Activated T-cell treated with anti-CD3 and anti-CD28 coated beads, Interleukin-2, amount 50 U/mL, for 48 hours (primary cell): ENCODE data around the gene RGS3.
"Not testable (repeated sequence)": the region's sequence is repeated elsewhere in the genome, so short reads cannot be mapped to it uniquely, and the experiment has no call there.

Source experiments
- DNase-seq, 2 experiments: peaks; one replicate each; pipeline ENCODE4 v3.0.0-alpha.2; 2020

RGS3 gene

DNA sequence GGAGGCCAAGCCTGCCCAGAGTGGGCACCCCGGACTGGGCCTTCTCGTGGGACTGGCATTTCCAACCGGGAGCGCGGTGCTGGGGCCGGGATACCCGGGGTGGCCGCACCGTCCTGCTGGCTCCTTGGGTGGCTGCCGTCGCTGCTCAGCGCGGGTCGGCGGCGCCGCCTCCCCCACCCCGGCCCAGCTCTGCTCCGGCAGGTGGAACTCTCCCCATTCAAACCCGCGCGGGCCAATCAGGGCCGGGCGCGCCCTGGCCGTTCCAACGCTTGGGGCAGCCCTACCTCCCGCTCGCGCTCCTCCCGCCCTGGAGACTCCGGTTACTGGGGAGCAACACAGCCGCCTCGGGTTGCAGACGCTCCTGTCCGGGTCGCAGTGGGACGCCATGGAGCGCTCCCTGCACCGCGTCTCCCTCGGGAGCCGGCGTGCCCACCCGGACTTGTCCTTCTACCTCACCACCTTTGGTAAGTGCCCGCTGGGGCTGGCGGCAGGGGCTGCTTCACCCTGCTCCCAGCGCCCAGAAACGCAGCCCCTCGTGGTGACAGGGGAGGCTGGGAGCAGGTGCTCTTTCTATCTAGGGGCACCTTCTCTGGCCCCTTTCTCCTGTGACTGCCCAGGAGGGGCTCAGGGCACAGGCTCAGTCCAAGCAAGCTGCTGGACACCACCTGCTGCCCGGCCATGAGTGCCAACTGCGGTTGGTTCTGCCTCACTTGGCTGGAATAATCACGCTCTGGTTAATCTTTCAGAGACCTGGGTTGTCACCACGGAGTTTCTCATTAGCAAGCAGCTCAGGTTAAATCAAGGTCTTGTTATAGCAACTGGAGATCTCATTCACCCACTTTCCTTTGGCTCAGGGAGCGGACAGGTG lies at the start of gene RGS3:
Gene RGS3 (plus strand): TSS at position 310 of the 868 bp plus-strand sequence. CDS start 76 bp downstream, at position 386.
- DNase-seq: no peak

DNA sequence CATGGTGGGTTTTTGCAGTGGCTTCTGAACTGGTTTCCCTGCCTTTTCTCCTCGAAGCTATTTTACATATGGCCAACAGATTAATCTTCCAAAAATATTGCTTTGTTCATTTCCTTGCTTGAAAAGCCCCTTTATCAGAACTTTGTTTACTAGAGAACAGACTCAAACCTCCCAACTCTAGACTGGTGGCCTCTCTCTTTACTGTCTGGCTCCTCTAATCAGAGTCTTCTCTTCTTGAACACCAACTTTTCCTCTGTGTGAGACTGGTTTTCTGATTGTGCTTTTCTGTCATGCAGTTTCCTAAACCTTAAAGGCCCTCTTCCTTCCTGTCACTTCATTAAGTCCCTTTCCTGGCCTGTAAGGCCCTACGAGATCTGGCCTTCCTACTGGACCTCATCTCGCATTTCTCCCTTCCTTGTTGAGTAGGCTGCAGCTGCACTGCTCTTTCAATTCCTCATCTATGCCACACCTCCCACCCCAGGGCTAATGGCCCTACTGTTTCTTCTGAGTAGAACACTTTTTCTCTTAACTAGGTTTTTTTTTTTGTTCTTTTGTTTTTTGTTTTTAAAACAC lies 47.3 kb upstream of the RGS3 start:
- DNase-seq: no peak

DNA sequence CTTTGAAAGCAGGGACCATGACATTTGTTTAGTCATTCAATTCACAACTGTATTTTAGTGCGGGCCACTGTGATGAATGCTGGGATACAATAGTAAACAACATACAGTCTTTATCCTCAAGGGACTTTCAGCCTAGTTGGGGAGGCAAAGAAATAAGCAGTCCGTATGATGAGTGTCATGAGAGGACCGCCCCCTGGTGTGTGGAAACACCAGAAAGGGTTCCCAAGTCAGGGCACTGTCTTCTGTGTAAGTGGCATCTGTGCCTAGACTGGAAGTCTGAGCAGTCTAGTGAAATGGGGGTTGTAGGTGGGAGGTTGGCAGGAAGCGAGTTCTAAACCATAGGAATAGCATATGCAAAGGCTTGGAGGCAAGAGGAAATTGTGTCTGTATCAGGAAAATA lies 46.2 kb upstream of the RGS3 start:
- DNase-seq: no peak

DNA sequence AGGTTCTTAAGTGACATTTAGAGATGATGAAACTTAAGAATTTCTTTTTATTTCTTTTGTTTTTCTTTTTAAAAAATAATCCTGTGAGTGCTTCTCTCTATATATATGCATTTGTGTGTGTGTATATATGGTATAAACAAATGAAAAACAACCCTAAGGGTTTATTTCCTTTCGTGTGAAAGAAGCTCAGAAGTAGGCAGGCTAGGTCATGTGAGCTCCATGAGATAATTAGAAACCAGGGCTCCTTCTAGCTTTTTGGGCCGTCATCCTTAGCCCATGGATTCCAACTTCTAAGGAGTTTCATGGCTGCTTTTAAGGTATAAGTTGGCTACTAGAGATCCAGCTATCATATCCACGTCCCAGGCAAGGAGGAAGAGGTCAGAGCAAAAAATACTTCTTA lies 41.8 kb upstream of the RGS3 start:
- no peak for DNase-seq

DNA sequence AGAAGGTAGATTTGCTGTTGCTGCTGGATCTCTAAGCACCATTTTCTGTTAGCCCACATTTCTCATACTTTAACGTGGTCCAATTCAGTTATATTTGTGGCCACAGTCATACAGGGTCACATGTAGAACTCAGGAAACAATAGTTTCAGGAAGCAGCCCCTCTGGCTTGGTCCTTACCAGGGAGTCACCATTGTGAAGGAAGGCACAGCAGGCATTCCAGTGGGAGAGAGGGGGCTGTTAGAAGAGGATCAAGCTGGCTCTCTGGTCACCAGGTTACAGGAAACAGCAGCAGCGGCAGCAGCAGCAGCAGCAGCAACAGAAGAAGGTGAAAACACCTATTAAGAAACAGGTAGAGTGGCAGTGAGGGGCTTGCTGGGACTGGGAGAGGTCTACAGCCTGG lies 38.5 kb upstream of the RGS3 start:
- no peak for DNase-seq

DNA sequence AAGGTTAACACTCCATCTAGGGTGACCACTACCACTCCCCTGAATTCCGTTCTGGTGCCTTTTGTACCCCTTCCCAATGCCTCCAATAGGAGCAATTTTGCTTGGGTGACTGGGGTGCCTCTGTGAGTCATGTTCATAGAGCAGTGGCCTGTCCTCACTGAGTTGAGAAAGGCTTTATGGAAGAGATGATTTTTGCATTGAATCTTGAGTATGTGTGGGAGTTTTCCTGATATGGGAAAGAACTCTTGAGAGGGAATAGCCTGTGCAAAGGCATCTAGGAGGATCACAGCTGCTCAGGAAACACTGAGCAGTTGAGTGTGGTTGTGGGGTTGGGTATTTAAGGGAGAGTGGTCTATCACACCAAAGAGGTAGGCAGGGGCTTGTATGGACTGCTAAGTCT lies 36.8 kb upstream of the RGS3 start:
- no peak for DNase-seq

DNA sequence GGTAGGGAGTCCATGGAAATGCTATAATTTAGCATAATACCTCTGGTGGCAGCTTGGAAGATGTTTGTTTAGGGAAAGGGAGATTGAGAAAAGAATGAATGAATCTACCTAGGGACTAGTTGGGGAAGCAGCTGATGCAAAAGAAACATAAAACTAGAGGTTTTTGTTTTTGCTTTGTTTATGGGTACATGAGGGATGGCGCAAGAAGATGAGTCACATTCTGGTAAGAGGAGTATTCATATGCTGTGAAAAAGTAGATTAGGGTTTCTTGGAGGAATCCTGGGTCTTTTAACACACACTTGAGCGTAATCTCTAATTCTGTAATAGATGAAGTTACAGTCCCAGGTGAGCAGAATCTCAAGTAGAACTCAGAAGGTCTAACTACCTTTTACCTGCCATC lies 35.9 kb upstream of the RGS3 start:
- DNase-seq: no peak

DNA sequence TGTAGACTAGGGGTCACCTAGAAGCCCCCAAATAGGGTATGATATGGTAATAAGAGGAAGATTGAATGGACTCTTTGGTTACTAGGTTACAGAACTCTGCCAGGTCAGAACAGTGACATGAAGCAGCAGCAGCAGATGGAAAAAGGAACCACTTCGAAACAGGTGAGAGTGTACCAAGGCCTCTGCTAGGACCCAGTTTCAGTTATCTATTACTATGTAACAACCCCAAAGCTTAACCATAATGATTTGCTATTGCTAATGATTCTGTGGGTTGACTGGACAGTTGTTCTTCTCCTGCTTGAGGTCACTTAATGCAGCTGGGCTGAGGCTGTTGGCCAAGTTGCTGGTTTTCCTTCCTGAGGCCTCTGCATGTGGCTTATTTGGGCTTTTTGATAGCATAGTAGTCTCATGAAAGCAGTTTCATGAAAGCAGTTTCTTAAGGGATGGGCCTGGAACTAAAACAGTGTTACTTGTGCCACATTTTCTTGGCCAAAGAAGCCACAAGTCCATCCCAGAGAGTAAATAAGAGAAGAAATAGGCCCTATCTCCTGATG lies 35.4 kb upstream of the RGS3 start:
- DNase-seq: no peak

DNA sequence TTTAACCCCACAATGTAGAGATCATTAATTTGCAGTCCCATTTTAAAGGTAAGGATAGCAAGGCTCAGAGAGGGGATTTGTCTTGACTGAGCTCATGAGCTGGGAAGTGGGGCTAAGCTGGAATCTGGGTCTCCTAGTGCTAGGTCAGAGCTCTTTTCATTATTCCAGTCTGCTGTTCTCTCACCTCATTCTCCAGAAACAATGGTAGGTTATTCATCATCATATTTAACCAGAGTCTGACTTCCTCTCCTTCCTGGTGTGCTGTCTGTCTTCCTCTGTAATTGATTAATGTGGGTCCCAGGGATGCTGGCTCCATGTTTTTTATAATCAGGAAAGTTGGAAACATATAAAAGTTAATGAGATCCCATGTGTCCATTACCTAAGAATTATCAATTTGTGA lies 32.3 kb upstream of the RGS3 start:
- no peak for DNase-seq

DNA sequence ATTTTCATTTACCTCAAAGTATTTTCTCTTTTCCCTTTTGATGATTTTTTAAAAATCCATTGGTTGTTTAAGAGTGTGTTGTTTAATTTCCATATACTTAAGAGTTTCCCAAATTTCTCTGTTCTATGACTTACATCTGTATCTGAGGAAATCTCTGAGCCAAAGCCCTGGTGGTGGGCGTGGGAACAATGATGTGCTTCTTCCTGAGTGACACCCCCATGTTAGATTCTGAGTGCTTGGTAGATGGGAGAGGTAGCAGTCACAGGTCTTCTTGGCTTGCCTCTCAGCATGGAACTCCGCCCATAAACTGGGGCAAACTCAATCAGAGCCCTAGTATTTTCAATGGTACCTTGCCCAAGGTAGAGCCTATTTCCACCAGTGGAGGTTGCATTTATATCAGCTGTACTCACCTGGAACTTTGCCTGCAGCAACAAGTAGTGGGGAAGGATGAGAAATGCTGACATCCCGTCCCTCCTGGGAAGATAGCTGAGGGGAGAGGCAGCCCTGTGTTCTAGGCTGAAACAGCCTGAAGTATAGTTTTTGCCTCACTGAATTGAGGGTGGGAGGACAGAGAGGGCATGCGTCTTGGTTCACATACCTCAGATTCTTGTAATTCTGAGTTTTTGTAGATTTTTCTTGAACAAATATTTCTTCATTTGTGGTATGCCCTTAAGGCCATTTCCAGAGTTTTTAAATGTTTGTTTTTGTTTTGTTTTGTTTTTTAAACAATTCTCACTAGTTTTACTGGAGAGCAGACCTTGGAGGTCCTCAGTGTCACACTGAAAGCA lies 26.6 kb upstream of the RGS3 start:
- no peak for DNase-seq

DNA sequence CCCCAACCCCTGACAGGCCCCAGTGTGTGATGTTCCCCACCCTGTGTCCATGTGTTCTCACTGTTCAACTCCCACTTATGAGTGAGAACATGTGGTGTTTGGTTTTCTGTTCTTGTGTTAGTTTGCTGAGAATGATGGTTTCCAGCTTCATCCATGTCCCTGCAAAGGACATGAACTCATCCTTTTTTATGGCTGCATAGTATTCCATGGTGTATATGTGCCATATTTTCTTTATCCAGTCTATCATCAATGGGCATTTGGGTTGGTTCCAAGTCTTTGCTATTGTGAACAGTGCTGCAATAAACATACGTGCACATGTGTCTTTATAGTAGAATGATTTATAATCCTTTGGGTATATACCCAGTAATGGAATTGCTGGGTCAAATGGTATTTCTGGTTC lies 25.8 kb upstream of the RGS3 start:
- DNase-seq: not testable (repeated sequence)

DNA sequence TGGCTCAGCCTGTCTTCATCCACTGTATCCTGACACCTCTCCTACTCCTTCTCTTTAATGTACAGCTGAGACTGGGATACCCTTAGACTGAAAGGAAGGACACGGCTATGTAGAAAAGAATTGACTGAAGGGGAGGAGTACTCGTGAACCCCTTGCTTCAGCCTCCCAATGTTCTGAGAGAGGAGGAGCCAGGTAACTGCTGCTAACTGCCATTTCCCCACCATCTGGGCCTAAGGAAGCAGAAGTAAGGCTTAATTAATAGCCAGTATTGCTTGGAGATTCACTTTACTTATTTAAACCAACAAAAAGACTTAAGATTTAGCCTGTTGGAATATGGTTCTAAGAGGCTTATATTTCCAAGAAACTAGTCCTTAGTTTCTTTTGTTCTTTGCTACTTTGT lies 18.8 kb upstream of the RGS3 start:
- DNase-seq: no peak

DNA sequence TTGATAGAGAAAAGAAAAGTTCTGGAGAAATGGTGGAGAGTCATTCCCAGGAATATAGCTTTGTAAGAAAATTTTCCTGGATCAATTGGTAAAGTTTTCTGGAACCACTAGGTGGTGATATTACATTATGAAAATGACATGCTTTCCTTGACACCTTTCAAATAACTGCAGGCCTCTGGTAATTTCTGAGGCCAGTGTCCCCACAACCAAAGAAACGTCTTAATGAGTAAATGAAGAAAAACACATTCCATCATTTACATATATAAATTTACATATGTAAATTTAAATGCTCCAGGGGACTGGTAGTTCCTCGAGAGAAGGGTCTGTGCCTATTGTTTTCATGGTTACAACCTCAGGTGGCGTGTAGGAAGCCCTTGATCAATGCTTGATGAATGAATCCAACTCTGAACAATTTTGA lies 17.2 kb upstream of the RGS3 start:
- peak in 1 of 2 experiments; percentile 29 for DNase-seq

DNA sequence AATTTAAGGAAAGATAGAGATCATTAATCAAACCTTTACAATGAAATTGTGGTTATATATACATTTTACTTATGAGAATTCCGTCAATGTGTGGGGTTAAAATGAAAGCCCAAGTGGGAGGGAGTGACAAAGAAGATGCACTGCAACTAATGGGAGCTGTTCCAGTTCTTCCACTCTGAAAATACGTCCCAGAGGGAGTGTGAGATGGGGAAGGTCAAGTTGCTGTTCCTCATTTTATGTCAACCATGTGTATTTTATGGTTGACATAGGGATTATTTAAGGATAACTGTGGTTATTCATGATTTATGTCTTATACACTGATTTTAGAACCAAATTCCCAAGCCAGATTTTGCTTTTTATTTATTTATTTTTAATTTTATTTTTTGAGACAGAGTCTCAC lies 14.2 kb upstream of the RGS3 start:
- DNase-seq: no peak

DNA sequence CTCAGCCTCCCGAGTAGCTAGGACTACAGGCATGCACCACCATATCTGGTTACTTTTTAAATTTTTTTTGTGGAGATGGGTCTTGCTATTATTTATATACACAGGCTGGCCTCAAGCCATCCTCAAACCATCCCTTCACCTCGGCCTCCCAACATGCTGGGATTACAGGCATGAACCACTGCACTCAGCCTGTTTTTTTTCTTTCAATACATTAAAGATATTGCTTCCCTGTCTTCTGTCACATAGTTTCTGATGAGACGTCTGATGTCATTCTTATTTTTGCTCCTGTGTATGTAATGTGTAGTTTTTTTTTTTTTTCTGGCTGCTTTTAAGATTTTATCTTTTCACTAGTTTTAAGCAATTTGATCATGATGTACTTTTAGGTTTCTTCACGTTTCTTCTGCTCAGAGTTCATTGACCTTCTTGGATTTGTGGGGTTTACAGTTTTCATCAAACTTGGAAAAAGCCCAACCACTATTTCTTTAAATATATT lies 11.4 kb upstream of the RGS3 start:
- no peak for DNase-seq

DNA sequence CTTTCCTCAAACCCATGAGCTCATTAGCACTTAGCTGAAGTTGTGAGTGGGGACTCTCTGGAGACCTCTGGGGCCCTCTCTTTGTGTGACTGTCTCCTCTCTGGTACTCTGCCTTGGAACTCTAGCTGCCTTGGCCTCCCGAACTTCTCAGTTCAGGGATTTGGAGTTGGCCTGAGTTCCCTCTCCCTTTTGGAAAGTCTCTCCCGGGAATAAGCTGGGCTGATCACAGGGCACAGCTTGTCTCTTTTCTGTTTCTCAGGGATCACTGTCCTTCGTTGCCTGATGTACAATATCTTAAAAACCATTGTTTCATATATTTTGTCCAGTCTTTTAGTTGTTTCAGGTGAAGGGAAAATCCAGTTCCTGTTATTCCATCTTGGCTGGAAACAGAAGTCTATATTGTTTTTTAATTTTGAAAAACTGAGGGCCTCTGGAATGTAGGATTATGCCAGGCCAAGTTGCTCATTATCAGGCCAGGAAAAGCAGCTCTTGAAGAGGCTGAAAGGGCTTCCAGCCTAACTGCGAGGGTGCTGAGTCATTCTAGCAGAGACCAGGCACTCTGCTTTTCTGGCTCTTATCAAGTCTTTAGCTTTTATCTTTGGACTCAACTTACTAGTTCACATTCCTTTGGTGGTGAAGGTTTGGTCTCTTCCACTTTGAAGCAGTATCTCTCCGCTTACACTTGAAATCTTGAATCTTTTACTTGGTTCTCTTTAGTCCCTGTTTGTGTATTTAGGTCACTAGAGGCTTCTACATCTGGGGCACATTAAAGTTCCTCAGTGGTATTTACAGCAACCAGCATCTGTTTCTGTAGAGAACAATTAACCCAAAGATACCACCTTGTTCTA lies 8.4 kb upstream of the RGS3 start:
- no peak for DNase-seq

DNA sequence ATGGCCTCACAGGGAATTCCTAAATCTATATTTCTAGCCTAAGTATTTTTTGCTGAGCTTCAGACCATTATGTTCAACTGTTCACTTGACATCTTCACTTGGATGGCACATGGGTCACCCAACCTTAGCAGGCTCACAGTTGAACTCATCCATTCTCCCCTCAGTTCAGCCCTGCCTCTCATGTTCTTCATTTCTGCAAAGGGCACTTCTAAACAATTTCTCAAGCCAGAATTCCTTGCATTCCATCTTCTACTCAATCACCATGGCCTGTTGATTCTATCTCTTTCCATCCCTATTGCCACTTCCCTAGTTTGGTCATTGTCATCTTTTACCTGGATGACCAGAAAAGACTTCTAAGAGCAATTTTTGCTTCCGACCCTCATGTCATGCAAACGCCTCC lies 7.3 kb upstream of the RGS3 start:
- no peak for DNase-seq

DNA sequence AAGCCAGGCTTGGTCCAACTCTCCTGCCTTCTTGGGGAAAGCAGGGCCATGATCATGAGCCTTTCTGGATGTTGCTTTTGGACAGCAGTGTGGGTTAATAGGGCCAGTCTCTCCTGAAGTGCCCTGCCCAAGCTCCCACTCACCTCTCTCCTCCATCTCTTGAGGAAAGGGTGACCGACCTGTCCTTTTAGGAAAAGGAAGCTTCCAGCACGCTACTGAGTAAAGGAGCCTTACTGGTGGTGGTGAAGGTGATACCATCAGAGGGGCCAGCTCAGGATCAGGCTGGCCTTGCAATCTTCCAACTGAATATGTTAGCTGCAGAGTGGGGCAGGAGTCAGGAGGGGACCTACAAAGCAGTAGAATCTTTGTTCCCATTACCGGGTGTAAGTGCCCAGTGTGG lies 2.2 kb upstream of the RGS3 start:
- DNase-seq: no peak

DNA sequence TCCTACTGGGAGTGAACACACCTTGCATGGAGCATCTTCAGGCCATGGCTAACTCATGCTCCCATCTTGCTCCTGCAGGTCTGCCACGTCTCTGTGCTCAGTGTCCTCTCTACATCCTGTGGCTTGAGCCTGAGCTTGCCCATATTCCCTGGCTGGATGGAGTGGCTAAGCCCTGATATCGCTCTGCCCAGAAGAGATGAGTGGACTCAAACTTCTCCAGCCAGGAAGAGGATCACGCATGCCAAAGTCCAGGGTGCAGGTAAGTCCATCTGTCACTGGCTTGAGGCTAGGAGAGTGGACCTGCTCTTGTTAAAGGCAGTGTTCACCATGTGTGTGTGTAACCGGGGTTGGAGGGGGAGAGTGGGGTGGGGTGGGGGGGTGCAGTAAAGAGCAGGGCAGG lies 1.6 kb upstream of the RGS3 start:
- no peak for DNase-seq

DNA sequence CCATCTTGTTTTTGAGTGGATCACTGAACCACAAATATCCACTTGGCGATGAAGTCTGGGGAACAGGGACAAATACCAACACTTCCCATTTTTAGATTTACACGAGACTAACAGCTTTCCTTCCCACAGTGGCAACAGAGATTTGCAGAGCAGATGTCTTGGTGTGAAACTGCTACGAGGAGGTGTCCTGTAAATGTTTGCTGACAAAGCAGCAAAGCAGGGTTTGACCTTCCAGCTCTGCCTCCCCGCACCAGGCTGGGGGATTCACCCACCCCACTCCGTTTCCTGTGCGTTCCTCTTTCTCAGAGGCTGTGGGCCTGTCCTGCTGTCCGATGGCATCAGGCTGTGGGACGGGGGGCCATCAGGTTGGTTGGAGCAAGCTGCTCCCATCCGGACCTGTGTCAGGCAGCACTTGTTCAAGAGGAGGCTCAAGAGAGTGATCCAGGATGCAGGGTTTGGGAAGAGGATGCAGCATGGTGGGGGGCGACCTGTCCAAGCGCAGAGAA lies 693 bp upstream of the RGS3 start:
- no peak for DNase-seq

DNA sequence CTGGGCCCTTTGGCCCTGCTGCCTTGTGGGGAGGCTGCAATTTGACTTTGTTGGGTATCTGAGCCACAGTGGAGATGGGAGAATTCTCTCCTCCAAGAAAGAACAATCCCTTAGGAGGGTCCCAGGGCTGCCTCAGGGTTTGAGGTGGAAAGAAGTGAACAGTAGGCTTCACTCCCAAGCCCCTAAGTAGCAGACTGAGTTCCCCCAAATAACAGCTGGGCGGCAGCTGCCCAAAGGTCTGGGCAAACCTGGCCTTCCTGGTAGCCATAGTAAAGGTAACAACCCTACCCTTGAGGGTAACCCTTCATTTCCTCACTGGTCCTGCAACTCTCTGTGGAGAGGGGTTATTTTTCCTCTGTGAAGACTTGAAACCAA lies 746 bp downstream of the RGS3 start:
- DNase-seq: no peak

DNA sequence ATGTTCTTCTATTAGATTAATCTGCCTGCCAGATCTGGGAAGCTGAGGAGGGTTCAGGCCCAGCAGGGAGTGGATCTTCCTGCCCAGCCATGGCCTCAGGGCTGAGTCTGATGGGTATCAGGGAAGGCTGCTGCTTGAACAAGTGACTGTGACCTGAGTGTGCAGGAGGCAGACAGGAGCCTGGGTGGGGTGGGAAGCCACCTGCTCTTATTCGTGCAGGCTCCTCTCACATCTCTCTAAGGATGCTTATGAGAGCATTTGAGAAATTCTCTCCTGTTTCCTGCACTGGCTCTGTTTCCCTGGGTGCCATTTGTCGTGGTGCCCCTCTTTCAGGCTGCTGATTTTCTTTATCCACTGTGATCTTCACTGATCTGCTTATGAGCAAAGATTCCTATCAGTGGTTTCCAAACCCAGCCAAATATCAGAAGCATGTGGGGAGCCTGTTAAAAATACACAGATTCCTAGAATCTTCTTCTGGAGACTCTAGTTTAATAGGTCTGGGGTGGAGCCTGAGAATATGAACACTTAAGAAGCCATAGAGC lies 2.1 kb downstream of the RGS3 start:
- no peak for DNase-seq
